Renal cortical epithelial cell (primary cell): Measurements from ENCODE around the gene RAB3IP. TPM values are rescaled to one million over a fixed set of nuclear protein-coding genes. Genes with fewer than 3 reads are reported as not detected.

Experiments
- DNase-seq: peaks from one replicate; pipeline ENCODE4 v3.0.0-alpha.2; 2011; ENCODE audit warnings: low read depth
- total RNA-seq: library from RNA; depleted of rRNA; stranded (reverse); fragments of >200 nt; gene quantifications from 2 replicates; pipeline ENCODE4 v1.2.3, GENCODE V29; 2014

The RAB3IP gene, protein sequence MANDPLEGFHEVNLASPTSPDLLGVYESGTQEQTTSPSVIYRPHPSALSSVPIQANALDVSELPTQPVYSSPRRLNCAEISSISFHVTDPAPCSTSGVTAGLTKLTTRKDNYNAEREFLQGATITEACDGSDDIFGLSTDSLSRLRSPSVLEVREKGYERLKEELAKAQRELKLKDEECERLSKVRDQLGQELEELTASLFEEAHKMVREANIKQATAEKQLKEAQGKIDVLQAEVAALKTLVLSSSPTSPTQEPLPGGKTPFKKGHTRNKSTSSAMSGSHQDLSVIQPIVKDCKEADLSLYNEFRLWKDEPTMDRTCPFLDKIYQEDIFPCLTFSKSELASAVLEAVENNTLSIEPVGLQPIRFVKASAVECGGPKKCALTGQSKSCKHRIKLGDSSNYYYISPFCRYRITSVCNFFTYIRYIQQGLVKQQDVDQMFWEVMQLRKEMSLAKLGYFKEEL
- total RNA-seq, result 45.7 and 75.2 TPM in 2 replicates

DNA sequence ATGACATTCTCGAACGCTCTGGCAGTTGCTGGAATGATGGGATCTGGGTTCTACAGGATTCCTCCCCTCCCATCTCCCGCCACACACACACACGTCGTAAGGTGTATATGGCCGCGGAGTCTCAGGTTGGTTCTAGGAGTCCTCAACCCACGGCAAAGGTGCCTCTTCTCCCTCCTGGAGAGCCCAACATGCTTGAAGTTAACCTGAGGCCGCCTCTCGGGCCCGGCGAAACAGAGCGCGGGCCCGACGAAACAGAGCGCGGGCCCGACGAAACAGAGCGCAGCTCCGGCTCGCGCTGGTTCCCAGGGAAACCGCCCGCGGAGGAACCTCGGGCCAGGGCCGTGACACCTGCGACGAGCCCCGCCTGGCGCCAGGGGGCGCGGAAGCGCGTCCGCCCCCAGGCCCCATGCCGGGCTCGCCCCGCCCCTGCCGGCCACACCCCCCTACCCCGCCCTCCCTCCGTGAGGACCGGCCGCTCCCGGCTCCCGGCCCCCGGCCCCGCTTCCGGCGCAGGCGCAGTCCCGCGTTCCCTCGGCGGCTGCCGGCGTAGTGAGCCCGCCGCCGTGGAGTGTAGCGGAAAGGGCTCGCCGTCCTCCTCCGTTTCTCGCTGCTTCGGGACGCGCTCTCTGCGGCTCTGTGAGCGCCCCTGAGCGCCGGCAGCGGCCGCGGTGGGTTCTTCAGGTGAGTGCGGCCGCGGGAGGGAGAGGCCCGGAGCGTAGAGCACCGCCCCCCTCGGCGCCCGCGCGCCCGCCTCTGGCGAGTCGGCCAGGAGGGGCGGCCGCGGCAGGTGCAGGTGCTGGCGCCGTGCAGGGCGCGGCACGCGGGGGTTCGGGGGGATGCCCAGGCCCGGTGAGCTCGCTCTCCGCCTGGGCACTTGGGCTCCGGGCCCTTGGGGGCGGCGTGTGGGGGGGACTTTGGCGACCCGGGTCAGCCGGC, at the start of gene RAB3IP:
Gene RAB3IP, plus strand, starts transcription at position 510 of the 936 bp plus-strand sequence. CDS start 16,549 bp downstream, outside the sequence.
- peak; percentile 42 for DNase-seq

DNA sequence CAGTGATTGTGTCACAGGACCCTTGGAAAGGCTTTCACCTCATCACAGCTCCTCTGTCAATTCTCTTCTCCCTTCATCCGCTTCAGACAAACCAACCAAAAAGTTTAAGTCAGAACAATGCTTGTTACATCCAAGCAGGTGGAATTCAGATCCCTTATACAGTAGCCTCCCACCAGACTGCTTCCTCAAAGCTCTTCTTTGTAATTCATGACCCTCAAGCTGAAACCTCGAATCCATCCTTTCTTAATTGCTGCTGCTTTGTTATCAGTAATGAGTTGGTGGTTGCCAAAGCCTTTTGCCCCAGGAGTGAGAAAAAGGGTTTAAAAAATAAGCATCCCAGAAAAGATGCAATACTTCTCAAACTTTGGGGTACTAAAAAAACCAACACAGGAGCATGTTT, 49.0 kb upstream of the RAB3IP start:
- DNase-seq, result no peak

DNA sequence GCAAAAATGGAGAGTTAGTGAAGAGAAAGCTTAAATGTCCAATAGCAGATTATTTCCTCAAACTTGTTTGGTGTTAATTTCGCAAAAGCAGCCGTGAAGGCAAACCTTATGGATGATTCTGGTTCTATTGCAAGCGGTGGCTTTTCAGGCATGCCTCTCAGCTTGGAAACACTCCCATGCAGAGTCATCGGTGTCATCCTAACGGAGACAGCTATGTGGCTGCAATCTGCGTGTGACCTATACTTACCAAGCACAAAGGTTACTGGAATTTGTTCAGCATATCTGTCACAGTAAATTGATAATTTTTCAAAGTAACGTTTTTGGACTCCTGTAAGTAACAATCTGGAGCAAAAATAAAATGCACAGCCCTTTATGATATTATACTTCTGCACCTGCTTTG, 44.5 kb upstream of the RAB3IP start:
- DNase-seq, result no peak

DNA sequence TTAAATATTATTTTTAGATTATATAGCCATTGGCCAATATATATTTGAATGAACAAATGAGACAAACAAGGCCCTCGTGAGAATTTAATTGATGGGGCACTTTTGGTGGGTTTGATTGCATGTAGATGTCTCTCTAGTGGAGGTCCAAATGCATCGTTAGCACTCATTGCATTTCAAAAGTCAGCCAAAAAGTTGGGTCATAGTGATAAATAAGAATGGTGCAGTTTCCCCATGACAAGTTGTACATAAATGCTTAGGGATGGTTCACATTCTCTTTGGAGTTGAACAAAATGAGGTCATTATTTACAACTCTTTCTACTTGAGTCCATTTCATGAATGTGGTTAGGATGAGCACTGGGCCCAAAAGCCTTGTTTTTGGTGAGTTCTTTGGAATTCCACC, 40.6 kb upstream of the RAB3IP start:
- no peak for DNase-seq

DNA sequence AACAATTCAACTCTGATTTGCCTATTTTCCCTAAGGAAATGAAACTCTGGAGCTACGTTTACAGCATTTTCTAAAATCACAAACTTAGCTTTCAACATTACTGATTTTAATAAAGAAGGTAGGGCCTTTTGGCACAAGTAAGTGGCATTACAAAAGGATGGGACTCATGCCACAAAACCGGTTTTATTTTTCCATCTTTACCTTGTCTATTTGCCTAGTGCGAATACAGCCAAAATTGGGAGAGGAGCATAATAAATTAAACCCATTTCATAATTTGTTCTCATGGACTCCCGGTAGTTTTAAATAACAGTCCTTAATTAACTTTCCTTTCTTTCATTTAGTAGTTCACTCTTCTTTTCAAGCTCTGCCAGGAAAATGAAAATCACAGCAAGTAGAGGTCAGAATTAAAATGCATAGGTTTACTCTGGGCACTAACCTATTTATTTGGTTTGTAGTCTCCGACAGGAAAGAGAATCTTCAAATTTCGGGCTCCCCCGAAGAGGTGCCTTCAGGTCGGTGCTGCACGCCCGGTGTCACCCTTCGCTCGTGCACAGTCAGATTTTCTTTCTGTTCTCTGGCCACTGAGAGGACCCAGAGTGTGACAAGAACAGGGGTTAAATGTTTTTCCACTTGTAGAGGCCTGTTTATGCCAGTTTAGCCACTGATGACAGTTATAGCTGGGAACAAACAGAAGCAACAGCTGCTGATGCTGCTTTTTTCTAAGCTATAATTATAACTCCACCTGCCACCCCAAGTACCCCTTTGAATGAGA, 39.7 kb upstream of the RAB3IP start, which contains the start of gene BEST3:
Gene BEST3, minus strand, starts transcription at position 535 of the 772 bp plus-strand sequence. CDS start 1,505 bp downstream, outside the sequence.
- no peak for DNase-seq

DNA sequence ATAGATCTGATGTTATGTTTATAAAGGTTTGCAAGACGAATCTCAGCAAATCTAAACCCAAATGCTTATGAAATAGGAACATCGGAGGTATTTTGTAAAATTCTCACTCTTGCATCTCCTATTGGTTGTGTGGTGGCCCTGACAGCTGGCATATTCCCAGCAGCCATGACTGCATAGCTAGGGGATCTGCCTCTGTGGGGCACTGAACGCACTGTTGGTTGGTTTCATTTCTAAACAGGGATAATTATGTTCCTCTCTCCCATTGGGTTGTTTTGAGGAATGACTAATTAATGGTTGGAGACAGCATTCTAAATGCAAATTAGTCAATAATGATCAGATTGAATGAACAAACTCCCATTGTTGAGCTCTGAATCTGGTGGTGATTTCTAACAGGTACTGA, 36.8 kb upstream of the RAB3IP start:
- no peak for DNase-seq

DNA sequence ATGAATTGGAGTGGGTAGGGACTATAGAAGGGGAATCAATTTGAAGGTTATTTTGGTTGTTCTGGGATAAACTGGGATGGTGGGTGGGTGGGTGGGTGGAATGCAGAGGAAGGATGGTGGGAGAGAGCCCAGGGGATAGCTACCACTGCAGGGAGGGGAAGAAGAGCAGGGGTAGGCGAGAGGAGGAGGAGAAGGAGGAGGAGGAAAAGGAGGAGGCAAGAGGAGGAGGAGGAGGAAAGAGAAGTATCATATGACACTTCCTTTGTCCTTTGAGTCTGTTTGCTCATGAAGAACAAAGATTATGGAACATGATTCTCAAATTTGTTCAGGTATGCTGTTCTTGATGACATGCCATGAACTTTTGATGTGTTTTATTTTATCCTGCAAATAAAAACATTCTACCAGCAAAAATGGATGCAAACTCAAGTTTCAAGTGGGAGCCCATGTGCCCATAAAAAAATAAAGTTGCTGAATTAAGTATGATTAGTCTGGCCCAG, 35.5 kb upstream of the RAB3IP start:
- DNase-seq, result no peak

DNA sequence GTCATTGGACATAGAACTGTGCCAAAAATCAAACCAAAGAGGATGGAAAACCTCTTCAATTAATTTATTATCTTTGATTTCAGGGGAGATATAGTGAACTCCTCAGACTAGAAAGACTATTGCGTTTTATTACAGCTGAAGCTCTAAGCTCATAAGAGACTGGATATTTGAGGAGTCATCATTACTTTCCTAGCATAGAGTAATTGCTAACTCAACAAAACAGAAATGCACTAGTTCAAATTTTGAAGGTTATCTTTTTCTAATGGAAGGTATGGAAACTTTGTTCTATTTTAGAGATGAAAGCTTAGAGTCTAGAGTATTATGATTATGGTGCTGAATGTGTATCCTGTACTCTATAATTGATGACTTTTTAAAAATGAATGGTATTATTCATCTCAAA, 34.3 kb upstream of the RAB3IP start:
- no peak for DNase-seq

DNA sequence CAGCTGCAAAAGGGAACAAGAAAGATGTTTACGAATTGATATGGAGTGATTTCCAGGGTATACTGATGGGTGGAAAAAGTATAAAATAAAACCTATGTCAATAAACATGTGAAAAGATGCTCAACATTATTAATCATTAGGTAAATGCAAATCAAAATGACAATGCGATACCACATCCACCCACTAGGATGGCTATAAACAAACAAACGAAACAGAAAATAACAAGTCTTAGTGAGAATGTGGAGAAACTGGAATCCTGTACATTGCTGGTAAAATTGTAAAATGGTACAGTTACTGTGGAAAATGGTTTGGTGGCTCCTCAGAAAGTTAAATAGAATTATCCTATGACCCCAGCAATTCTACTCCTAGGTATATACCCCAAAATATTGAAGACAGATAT, 30.0 kb upstream of the RAB3IP start:
- no peak for DNase-seq

DNA sequence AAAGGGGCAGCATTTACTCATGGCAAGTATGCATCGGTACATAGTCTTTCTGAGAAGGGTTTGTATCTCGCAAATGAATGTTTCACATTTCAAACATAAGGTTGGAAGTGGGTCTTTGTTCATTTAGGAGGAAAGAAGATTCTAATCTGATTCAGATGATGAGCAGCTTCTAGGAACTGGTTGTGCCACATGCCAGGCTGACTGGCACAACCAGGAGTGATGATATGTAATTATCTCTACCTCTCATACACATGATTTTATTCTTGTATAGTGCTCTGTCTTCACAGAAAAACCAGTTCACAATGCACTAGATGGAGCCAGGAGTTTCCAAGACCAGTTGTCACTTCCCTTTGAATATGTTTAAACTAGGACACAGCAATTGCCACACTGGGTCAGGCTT, 25.8 kb upstream of the RAB3IP start:
- no peak for DNase-seq

DNA sequence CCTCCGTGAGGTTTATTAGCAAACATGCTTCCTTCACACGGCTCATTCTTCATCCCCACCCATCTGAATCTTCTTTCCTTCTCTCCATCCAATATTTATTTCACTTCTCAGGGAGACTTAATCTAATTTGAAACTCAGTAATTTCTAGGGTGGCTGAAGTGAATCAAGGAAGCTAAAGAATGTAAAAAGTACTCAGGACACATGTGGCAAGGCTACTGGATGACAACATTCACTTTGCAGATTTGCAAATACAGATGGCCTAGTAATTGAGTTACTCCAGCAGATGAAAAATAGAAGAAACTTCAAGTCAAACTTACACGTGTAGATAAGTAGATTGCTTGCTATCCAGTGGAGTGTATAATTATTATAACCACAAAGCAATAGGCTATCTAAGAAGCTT, 24.1 kb upstream of the RAB3IP start:
- no peak for DNase-seq

DNA sequence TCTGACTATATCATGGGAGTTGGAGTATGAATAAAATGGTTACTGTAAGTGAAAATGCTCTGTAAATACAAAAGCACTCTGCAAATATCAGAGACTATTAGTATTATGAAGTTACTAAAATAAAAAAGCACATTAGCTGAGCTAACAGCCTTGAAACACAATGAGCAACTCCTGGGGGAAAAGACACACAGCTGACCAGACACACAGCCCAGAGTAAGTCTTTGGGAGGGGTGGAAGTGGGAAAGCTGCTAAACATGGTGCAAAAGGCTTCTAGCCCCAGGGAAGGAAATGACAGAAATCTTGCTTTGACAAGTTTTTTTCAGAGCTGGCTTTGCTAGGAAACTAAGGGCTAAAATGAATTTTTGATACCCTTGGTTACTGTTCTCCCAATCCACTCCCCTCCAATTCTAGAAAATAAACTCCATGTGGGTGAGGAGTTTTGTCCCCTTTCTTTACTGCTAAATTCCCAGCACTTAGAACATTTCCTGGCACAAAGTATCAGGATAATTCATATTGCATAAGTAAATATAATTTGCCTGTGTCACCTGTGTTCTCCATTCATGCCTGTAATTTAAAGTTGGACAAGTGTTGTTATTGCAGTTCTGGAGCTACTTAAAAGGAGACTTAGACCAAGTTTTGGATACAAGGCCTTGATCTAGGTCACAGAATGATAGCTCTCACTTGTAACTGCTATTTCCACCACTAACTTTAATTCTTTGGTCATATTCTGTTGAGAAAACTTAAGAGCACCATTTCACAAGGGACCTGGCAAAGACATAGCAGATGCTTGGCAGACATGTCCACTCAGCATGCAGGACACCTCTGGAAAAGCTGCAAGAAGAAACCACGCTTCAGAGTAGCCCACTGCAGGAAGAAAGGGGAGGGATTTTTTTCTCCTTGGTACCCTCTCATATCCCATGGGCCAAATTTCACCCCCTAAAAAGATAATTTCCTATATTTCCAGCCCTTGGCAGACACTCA, 19.0 kb upstream of the RAB3IP start:
- DNase-seq, result no peak

DNA sequence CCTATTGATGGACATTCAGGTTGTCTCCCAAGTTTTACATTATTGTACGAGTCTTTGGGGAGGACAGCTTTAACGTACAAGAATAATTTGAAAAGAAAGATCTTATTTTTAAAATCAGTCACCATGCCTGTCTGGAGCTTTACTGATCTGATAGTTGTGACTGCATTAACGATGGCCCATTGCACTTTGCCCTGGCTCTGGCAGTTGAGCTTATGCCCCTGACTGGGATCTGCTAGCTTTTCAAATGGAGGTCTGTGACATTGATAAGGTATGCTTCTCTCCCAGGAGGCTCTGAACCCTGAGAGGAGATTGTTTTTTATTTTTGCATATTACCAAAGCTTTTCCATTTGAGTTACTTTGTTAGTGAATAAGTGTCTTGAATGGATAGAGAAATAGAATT, 17.9 kb upstream of the RAB3IP start:
- DNase-seq, result no peak

DNA sequence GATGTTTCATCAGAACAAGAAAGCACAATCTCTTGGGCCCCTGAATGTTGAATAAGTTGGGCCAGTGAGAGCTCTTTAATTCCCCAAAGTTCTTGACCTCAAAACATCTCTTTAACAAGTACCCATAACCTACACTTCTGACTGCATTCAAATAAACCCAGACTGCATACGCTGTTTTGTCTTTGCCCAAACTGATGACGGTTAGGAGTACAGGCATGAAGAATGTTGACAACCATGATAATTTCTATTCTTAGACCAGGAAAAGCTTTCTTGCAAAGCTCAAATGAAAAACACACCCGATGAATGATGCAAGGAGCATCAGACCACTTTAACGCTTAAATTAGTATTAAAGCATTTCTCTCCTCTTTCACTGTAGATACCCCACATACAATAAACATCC, 11.7 kb upstream of the RAB3IP start:
- DNase-seq, result no peak

DNA sequence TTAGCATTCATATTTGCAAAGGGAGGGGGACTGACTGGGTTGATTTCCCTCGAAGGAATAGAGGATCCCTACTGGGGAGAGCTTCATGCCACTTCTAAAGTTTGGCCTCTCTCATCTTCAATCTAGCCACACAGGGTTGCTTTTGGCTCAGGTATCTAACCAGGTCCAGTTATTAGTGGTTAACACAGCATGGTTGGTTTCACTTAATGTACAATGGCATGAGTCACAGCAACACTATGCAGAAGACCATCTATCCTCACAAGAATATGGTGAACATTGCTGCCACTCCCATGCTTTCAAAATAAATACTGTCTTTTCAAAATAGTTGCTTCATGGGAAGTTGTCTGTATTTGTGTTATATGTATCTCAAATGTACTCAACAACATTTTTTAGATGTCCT, 6.6 kb upstream of the RAB3IP start:
- peak; percentile 93 for DNase-seq

DNA sequence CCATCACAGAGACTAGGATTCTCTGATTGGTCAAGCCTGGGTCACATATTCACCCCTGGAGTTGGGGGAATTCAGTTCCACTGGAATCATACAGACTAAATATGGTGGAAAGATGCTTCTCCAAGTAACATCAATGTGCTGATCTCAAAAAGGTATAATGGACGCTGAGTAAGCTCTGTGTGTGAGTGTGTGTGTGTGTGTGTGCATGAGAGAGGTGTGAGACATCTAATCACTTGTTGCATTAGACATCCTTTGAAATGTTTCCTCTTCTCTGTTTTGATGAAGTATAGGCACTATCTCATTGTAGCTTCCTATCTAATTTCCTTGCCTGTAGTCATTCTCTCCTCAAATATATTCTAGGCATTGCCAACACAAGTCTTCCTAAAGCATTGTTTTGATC, 5.0 kb upstream of the RAB3IP start:
- no peak for DNase-seq

DNA sequence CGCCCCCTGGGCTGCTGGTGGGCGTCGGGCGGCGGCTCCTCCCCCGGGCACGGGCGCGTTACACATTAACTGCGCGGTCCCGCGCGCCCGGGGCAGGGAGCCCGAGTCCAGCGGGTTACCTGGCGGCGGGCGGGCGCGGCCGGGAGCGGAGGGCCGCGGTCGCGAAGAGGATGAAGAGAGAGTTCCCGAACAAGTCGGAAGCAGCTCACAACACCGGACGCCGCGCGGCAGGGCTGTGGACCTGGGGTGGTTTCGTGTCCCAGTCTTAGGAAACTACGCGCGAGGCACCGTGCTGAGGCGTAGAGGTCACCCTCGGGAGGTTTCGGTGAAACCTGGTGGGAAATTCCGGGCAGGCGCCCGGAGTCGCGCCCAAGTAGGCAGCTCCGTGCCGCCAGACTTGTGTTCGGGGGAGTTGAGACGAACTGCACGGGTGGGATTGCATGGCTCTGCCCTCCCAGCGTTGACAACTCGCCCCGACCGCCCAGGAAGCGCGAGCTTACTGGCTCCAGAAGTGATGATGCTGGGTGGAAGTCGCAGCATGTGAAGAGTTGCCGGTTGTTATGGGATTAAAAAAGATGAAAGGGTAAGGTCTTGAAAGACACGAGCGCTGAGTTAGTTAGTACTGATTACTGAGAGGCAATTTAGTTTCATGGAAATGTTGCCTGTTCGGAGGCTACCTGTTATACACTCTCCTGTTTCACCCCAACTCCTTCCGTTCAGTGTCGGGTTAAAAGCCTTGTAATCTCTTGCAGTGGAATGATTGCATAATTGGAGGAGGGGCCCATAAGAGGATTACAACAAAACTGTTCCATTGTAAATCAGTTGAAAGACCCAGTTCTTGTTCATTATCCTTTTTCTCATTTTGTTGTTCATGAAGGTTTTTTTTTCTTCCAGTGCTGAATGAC, 879 bp downstream of the RAB3IP start:
- peak; percentile 62 for DNase-seq

DNA sequence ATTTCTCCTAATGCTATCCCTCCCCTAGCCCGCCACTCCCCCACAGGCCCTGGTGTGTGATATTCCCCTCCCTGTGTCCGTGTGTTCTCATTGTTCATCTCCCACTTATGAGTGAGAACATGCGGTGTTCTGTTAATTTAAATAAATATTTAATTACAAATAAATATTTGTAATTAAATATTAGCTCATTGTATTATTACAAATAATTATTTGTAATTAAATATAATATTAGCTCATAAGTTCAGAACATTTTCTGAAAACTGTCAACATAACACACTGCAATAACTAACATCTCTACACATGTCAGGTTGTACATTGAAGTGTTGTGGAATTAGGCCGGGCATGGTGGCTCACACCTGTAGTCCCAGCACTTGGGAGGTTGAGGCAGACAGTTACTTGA, 5.4 kb downstream of the RAB3IP start:
- no peak for DNase-seq

DNA sequence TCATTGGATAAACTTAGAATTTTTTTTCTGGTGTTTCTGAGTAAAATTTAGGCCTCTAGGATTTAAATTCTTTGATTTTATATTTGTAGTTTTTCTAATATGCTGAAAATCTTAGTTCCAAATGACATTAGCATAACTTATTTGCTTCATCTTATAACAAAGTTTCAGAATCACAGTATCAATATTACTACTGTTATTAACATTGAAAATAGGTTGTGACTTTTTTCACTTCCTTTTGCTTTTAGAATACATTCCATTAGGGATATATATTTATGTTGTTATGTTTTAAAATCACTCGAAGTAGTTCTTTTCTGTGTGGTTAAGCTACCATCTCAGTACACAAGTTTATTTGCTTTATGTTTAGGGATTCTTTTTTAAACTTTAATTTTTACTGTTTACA, 12.8 kb downstream of the RAB3IP start:
- DNase-seq, result no peak
